Measurements from ENCODE around the gene MMP1. TPM values are rescaled to one million over a fixed set of nuclear protein-coding genes. Genes with fewer than 3 reads are reported as not detected.

Gene MMP1
- polyA plus RNA-seq, 1 of the 3 experiments (the other 2 are of a cell fraction) = 5.9 TPM

- Histone ChIP-seq H3K9me2 (no peaks in the 10 kb centered on the region), H3K4me1 (ENCODE audit: control insufficient read depth in 1 of 2, insufficient read depth in 2 of 2, low read depth in 1 of 2, low read length in 1 of 2) (no peaks in the 10 kb centered on the region; a peak in 1 of 4 replicates), H3K36me3 (replicated peaks in 1 of 2; ENCODE audit: control insufficient read depth in 1 of 2, insufficient read depth in 2 of 2, low read length in 1 of 2) (no peaks in the 10 kb centered on the region), H3K9ac (no peak overlapping the region), H3K79me2 (ENCODE audit: insufficient read depth) (no peaks in the 10 kb centered on the region), H3K27ac (ENCODE audit: low read depth in 2 of 2, low read length in 1 of 2) (no peak overlapping the region), H3F3A (replicated peaks; ENCODE audit: insufficient read depth) (no peaks in the 10 kb centered on the region), H3K9me3 (peaks cover 6% of the 10 kb centered on the region; the same call in 1 of the 2 replicates), H3K4me2 (no peak overlapping the region), H3K27me3 (ENCODE audit: insufficient read depth) (no peaks in the 10 kb centered on the region), H3K4me3 (ENCODE audit: low read depth in 2 of 2, low read length in 1 of 2) (no peak overlapping the region), H2AFZ (ENCODE audit: low read depth) (no peak overlapping the region), H4K20me1 (ENCODE audit: insufficient read depth) (no peaks in the 10 kb centered on the region)
- no peak for DNase-seq
- POLR2A ChIA-PET = no interaction called here
- TF ChIP-seq ELF1 (IDR thresholded peaks at IDR 0.05) (no peak), MEF2A (IDR thresholded peaks at IDR 0.05; ENCODE audit: borderline replicate concordance, low read depth) (no peak), EZH2phosphoT487 (IDR thresholded peaks at IDR 0.05; ENCODE audit: borderline replicate concordance, low read depth) (no peak), TEAD4 (IDR thresholded peaks at IDR 0.05; ENCODE audit: borderline replicate concordance, insufficient read depth) (no peak), NFIC (IDR thresholded peaks at IDR 0.05; ENCODE audit: borderline replicate concordance) (no peak), FOXM1 (IDR thresholded peaks at IDR 0.05; ENCODE audit: low read depth) (no peak), USF2 (IDR thresholded peaks at IDR 0.05; ENCODE audit: borderline replicate concordance, low read depth, low read length) (no peak), YY1 (IDR thresholded peaks at IDR 0.05; ENCODE audit: low read depth) (no peak), SIN3A (IDR thresholded peaks at IDR 0.05; ENCODE audit: borderline replicate concordance, low read depth, low read length) (no peak), SMC3 (IDR thresholded peaks at IDR 0.05; ENCODE audit: low read depth, low read length) (no peak), RAD21 (IDR thresholded peaks at IDR 0.05; ENCODE audit: low read length) (no peak)
- TF ChIP-seq, protein P1, sequence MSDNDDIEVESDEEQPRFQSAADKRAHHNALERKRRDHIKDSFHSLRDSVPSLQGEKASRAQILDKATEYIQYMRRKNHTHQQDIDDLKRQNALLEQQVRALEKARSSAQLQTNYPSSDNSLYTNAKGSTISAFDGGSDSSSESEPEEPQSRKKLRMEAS (IDR thresholded peaks at IDR 0.05; ENCODE audit: low read depth) = no peak
- TF ChIP-seq, protein P2, sequence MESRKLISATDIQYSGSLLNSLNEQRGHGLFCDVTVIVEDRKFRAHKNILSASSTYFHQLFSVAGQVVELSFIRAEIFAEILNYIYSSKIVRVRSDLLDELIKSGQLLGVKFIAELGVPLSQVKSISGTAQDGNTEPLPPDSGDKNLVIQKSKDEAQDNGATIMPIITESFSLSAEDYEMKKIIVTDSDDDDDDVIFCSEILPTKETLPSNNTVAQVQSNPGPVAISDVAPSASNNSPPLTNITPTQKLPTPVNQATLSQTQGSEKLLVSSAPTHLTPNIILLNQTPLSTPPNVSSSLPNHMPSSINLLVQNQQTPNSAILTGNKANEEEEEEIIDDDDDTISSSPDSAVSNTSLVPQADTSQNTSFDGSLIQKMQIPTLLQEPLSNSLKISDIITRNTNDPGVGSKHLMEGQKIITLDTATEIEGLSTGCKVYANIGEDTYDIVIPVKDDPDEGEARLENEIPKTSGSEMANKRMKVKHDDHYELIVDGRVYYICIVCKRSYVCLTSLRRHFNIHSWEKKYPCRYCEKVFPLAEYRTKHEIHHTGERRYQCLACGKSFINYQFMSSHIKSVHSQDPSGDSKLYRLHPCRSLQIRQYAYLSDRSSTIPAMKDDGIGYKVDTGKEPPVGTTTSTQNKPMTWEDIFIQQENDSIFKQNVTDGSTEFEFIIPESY (IDR thresholded peaks at IDR 0.05; ENCODE audit: borderline replicate concordance, low read depth) = no peak
- TF ChIP-seq, protein P3, sequence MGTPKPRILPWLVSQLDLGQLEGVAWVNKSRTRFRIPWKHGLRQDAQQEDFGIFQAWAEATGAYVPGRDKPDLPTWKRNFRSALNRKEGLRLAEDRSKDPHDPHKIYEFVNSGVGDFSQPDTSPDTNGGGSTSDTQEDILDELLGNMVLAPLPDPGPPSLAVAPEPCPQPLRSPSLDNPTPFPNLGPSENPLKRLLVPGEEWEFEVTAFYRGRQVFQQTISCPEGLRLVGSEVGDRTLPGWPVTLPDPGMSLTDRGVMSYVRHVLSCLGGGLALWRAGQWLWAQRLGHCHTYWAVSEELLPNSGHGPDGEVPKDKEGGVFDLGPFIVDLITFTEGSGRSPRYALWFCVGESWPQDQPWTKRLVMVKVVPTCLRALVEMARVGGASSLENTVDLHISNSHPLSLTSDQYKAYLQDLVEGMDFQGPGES (IDR thresholded peaks at IDR 0.05; ENCODE audit: low read depth, low read length) = no peak
- CTCF ChIA-PET = no interaction called here
- 44% methylated on average over 1 of the region's 1 CpG for WGBS (ENCODE audit: low lambda C conversion rate)
Measured at GRCh38 chr11:102813484-102813883, 15.5 kb upstream of the MMP1 start.
